ENCODE results near the gene AMMECR1.
"Not testable (repeated sequence)": the region's sequence is repeated elsewhere in the genome, so short reads cannot be mapped to it uniquely, and the experiment has no call there.

DNA sequence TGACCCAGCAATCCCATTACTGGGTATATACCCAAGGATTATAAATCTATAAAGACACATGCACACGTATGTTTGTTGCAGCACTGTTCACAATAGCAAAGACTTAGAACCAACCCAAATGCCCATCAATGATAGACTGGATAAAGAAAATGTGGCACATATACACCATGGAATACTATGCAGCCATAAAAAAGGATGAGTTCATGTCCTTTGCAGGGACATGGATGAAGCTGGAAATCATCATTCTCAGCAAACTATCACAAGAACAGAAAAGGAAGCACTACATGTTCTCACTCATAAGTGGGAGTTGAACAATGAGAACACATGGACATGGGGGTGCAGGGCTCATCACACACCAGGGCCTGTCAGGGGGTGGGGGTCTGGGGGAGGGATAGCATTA, 15.6 kb upstream of the AMMECR1 start:
- TF ChIP-seq, protein P1, sequence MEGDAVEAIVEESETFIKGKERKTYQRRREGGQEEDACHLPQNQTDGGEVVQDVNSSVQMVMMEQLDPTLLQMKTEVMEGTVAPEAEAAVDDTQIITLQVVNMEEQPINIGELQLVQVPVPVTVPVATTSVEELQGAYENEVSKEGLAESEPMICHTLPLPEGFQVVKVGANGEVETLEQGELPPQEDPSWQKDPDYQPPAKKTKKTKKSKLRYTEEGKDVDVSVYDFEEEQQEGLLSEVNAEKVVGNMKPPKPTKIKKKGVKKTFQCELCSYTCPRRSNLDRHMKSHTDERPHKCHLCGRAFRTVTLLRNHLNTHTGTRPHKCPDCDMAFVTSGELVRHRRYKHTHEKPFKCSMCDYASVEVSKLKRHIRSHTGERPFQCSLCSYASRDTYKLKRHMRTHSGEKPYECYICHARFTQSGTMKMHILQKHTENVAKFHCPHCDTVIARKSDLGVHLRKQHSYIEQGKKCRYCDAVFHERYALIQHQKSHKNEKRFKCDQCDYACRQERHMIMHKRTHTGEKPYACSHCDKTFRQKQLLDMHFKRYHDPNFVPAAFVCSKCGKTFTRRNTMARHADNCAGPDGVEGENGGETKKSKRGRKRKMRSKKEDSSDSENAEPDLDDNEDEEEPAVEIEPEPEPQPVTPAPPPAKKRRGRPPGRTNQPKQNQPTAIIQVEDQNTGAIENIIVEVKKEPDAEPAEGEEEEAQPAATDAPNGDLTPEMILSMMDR (conservative IDR thresholded peaks at IDR 0.05 in 1 of 2, IDR thresholded peaks at IDR 0.05 in 1 of 2; ENCODE audit: extremely low read depth in 1 of 2, insufficient read depth in 1 of 2, low read depth in 1 of 2, low read length in 2 of 2): not testable (repeated sequence)
- TF ChIP-seq EZH2 (IDR thresholded peaks at IDR 0.05; ENCODE audit: borderline replicate concordance, low read length): not testable (repeated sequence)
